Kasumi-1 (cell line): ENCODE results near the gene EDEM3.
"Not testable (repeated sequence)": the region's sequence is repeated elsewhere in the genome, so short reads cannot be mapped to it uniquely, and the experiment has no call there.

Experiments
- DNase-seq, 2 experiments: peaks; one replicate each; lab custom pipeline; 2025; lab: John Stamatoyannopoulos, UW

EDEM3 gene

DNA sequence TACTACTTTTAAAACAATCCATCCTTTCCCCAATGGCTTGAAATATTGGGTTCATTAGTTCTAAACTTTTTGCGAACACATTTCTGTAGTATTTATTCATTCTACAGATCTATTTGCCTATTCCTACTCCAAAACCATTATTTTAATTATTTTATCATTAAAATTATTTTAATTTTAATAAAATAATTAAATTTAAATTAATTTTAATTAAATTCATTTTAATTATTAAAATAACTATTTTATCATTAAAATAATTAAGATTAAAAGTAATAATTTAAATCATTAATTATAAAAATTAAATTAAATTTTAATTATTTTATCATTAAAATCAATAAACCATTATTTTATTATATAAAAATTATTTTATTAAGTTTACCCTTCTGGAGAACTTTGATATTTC lies 15.6 kb downstream of the EDEM3 start:
- DNase-seq, result no peak

DNA sequence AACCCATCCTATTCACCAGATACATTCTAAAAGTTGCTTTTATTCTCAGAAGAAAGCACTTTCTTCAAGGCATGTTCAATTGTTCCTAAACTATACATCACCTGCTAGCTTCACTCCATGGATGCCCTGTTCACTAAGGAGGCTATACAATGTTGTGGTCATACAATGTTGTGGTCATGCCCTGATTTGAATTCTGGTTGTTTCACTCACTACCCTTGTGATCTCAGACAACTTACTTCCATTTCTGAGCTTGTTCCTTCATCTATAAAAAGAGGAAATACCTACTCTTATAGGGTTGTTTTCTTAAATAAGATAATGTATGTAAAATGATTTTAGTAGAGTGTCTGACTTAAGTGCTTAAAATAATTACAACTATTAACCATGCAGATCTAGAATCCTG lies 19.7 kb downstream of the EDEM3 start:
- DNase-seq, result peak in 1 of 2 experiments; percentile 24

DNA sequence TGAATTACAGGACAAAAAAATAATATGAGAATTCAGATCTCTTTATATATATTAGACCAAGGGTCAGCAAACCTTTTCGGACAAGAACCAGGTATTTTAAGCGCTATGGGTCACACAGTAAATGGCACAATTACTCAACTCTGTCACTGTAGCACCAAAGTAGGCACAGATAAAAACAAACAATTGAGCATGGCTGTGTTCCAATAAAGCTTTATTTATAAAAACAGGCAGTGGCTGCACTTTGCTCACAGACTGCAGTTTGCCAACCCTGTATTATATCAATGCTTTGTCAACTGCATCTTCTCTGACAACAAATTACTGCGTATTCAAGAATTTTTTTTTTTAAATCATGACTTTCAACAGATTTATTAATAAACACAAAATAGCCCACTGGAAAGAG lies 29.8 kb downstream of the EDEM3 start:
- DNase-seq, result no peak

DNA sequence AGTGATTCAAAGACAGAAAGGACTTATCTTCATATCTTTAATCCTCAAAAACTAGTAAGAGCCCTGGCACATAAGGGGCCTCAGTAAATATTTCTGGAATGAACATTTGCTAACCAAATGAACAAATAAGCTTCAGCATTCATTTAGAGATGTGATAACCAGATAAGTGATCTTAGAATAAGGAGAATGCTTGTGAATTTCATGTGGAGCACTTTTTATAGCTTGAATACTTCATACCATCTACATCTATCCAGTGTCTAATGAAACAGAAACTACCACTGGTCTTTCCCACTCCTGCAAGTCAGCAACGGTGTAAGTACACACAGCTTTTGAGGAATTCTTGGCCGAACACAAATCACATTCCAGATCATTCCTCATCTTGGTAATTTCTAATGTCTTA lies 38.5 kb downstream of the EDEM3 start:
- DNase-seq, result no peak

DNA sequence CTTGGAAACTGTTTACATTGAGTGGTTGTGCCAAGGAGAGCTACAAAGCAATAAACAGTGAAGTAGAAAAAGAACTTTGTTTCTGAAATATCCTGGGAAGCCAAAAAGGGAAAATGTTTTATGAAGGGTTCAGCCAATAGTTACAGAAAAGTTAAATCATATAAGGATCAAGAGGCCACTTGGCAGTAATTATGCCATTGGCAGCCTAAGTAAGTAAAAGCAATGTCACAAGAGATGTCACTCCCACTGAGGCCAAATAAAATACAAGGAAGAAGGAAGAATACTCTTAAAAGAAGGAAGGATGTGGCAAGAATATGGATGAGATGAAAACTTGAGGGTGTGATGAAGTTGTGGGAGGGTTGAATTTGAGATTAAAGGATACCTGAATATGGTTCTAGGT lies 45.2 kb downstream of the EDEM3 start:
- DNase-seq, result no peak

DNA sequence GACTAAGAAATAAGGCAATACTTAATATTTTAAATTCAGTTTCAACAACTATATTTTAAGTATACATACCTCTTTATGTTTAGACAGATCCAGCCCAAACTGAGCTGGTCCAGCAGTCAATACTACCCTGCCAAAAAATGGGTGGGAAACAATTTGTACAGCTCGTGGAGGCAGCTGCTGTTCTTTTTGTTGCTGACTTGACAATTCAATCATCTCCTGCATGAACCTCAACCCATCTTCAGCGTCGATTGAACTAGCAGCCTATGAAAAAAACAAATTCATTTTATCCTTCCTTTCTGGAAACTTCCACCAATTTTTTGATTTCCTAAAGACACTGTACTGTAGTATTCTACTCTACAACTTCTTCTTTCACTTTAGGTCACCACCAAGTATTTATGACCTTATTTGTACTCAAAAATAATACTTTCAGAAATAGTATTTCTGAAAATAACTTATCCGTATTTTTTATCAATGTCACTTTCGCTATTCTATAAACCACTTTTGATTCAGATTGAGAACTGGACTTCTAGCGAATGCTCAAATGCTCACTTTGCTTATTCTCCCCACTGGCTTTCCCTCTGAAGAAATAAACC lies 46.5 kb downstream of the EDEM3 start:
- no peak for DNase-seq

DNA sequence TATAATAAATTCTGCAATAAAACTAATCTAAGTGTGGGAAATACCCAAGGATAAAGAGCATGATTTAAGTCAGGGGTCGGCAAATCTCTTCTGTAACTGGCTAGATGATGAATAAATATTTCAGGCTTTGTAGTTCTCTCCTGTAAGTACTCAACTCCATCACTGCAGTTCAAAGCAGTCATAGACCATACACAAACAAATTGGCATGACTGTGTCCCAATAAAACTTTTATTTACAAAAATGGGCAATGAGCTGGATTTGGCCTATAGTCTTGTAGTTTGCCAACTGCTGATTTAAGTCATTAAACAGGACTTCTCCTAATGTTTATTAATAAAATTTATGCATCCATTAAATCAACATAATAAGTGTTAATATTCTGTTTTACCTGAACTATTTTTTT lies 49.4 kb downstream of the EDEM3 start:
- no peak for DNase-seq

DNA sequence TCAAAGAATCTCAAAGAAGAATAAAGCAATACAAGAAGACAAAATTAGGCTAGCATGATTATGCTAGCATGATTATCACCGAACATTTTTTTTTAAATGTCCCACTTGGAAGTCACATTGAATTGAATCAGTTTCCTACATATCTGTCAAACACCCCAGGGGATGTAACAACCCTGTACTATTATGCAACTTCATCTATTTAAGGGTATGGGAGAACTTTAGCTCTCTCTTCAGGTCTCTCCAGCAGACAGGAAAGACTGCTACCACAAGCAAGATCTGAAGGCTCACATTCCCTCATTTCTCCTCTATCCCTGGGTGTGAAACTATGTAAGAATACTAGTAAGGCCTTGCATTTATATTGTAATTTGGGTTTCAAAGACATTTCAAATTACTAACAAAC lies 52.8 kb downstream of the EDEM3 start:
- DNase-seq, result peak; percentile 5 to 17

DNA sequence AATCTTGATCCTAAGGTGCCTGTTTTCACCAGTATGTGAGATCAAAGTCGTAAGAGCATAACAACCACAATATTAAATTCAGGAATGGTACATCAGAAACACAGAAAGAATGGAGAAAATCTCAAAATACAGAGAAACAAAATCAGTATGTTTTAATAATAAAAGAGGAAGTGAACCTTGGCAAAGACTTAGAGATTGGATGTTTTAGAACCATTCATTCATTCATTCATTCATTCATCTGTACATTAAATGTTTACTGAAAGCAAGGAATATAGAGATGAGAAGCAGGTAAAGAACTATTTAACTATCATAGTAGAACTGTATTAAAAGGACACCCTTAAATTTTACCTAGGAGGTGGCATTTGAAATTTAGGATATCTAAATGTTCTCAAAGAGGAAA lies 55.7 kb downstream of the EDEM3 start:
- no peak for DNase-seq

DNA sequence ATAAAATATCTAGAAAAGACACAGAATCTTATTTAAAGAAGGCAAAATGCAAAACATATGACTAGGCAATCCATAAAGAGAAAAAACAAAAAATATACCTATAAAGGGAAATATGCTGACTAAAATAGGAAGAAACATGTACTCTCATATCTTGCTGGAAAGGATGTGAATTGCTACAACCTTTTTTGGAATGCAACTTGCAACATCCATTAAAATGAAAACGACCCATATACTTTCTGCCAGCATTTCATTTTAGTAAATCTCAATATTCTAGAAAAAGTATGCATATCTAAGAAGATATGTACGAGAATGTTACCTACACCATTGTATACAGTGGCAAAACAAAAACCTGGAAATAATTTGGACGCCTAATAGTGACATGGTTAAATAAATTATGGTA lies 56.6 kb downstream of the EDEM3 start:
- no peak for DNase-seq

DNA sequence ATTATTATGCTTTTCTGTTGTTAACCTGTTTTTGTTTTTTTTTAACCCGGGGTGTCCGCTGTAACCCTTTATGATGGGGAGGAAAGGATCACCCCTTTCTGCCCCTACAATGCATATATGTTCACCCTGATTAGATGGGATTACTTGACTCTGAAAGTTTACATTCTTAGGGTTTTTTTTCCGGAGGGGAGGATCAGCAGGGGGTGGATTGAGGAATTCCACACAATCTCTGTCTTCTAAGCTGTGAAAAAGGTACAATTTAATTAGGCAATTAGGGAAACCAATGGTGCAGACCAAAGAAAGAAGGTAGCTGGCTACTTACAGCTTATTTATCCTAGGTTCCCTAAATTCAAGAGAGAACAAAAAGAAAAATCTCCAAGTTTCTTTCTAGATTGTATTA lies 58.3 kb downstream of the EDEM3 start:
- DNase-seq, result no peak

DNA sequence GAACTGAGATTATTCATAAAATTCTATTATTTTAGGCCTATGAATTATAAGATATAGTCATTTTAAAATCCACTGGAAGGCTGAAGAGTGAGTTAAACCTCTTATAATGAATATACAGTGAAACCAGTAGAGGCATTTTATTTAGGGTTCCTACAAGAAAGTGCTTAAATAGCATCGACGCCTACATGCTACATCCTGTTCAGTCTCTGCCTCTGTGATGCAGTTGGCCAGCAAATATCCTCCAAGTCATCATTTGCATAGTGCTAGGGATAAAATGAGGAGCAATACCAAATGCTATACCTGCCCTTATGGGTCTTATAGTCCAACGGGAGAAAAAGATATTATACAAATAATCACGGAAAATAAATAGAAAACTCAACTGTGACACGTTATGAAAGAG lies 59.6 kb downstream of the EDEM3 start:
- no peak for DNase-seq

DNA sequence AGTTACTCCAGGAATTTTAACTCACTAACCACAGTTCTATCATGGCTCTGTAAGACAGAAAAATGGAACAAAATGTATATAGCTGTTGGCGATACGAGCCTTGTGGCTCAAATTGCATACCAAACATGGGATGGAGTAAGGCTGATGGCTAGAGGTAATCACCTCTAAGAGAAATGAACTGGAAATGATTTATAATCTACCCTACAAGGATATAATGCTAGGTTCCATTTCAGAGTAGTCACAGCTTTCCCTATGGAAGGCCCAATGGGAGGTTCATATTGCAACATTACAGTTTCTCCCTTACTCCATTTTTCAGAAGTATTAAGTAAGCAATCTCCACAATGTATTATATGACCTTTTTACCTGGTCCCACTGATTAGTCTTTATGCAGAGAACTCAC lies 61.6 kb downstream of the EDEM3 start:
- DNase-seq, result no peak

DNA sequence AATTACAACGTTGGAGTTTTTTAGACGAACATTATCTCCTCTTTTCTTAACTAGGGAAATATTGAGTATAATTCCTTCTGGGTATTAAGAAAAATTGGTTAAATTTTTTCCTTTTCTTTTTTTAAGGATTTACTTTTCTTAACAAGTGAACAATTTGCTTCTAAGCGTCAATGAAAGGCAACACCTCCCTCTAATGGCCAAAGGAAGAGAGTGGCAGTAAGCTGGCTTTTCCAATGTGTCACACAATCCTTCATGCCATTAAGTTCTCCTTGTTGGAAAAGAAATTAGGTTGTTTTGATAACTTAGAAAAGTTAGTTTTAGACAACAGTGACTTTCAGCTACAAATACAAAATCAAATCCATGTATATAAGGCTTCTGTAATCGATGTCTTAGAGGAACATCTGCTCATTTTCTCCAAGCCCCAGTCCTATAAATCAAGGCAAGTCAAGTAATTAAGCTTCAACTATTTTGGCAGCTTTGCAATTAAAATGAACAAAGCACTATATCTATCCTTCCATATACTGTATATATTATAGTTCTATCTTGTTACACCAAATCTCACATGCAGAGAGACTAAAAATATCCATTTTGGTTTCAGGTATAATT lies 62.8 kb downstream of the EDEM3 start:
- peak; percentile 43 to 63 for DNase-seq

DNA sequence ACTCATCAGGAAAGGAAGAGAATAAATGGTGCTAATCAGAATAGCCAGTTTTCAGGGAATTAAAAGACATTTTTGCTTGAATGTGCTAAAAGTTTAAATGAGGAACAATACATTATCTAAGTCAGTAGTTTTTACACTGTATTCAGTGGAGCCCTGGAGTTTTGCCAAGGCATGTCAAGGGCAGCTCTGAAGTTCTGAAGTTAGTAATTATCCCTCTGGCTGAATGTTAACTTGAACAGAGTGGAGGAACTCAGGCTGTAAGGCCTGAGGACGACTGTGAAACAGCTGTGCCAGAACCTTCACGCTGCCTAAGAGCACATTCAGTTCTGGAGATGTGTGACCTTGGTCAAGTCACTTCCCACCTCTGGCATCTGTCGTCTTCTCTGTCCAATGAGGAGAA lies 68.1 kb downstream of the EDEM3 start:
- peak in 1 of 2 experiments; percentile 7 for DNase-seq

DNA sequence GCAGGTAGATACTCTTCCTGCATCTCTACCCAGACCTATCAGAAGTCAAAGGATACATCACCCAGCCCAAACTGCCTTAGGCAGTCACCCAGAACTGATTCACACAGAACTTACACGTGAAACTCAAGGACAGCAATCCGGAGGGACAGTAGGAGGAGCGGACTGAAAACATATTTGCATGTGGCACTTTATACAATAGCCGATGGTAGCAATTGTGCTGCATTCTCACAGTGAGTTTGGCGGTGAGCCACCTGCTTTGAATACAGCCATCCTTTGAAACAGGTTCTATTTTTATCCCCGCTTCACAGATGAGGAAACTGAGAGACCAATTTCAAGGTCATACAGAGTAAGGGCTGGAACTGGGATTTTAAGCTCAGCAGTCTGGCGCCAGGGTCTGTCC lies 69.5 kb downstream of the EDEM3 start:
- DNase-seq, result no peak

DNA sequence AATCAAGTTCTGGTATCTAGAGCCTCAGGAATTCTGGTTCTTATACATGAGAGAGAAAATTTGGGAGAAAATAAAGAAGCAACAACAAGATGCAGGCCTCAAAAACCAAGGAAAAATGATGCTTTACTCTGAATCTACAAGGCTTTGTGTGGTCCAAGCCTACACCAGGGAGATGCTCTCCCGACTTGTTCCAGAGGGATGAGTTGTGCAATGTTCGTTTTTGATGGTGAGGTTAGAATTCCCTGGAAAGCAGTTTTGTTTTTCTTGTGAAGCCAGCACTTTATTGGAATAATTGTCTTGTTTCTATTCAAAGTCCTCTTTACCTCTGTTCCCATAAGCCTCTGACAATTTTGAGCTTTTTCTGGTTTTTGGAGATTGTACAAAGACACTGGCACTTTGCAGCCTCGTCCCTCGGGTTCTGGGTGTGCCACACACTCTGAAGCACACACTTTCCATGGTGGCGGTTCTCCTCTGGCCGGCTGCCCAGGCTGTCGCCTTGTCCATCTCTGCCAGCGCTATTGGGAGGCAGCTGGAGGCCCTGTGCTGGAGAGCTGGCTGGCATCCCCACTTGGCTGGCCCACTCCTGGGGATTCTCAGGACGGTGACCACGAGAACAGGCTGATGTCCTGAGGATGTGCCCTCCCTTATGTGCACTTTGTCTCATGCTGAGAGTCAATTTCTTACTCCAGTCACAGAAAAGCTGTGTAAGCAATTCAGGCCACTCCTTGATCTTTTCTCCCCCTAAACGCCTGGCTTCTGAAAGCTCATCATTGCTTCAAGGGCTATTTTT lies 70.2 kb downstream of the EDEM3 start:
- no peak for DNase-seq

DNA sequence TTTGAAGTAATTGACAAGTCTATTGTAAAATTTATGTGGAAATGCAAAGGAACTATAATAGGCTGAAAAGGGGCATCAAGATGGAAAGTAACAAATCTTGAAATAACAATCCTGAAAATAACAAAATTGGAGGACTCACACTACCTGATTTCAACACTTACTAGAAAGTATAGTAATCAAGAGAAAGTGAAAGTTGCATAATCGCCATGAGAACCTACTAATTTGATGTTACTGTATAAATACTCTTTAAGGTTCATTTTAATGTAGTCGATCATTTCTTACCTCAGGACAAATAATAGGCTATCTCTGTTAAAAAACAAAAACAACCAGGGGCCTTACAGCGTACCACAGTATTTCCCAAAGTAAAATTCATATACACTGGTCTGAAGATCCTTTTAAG lies 71.7 kb downstream of the EDEM3 start:
- no peak for DNase-seq

DNA sequence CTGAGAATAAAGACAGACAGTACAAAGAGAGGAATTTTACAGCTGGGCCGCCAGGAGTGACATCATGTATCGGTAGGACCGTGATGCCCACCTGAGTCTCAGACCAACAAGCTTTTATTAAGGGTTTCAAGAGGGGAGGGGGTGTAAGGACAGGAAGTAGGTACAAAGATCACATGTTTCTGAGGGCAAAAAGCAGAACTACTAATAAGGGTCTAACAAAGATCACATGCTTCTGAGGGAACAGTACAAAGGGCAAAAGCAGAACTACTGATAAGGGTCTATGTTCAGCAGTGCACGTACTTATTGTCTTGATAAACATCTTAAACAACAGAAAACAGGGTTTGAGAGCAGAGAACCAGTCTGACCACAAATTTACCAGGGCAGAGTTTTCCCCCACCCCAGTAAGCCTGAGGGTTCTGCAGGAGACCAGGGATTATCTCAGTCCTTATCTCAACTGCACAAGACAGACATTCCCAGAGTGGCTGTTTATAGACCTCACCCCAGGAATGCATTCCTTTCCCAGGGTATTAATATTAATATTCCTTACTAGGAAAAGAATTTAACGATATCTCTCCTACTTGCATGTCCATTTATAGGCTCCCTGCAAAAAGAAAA lies 73.9 kb downstream of the EDEM3 start:
- DNase-seq, result peak; percentile 16 to 36

DNA sequence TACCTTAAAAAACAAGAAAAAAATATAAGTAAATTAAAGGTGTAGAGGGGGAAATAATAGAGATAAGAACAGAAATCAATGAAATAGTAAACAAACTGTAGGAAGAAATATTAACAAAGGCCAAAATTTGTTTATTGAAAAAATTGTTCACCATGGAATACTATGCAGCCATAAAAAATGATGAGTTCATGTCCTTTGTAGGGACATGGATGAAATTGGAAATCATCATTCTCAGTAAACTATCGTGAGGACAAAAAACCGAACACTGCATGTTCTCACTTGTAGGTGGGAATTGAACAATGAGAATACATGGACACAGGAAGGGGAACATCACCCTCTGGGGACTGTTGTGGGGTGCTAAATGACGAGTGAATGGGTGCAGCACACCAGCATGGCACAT lies 75.2 kb downstream of the EDEM3 start:
- not testable (repeated sequence) for DNase-seq

DNA sequence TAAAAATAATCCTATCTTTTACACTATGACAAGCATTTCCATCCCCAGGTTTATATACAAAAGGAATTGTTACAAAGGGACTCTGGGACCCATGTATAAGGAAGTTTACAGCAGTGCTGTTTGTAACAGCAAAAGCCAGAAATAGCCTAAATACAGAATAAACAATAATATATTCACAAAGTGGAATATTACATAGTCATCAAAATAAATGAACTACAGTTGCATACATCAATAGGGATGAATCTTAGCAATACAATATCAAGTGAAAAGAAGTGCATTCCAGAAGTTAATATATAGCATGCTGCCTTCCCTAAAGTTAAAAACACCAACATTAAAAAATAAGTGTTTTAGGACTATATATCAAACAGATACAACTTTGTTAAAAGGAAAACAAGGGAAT lies 77.3 kb downstream of the EDEM3 start:
- DNase-seq, result no peak

DNA sequence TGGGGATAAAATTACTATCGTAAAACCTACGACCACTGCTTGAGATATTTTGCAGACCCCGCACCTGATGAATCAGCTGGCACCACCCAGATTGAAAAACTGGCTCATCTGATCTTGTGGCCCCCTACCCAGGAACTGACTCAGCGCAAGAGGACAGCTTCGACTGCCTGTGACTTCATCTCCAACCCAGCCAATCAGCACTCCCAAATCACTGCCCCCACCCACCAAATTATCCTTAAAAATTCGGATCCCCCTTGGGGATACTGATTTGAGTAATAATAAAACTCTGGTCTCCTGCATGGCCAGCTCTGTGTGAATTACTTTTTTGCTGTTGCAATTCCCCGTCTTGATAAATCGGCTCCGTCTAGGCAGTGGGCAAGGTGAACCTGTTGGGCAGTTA lies 81.4 kb downstream of the EDEM3 start:
- no peak for DNase-seq
